Effector memory CD4-positive, alpha-beta T cell (primary cell): ENCODE measurements around the gene TBC1D22B.
A peak's percentile ranks its signal among the peaks of the same experiment; 100 is the strongest.

Experiments used
- DNase-seq, 3 donors: peaks; one replicate each; pipeline ENCODE4 v3.0.0-alpha.2; 2020
- H3K27ac ChIP-seq: 2 replicates; pipeline ENCODE4 v1.7.0; 2013; ENCODE audit warnings: mild to moderate bottlenecking, low read length, moderate library complexity; ENCODE audit not compliant: insufficient read depth, poor library complexity, severe bottlenecking
- H3K27me3 ChIP-seq: replicated peaks from 2 replicates; pipeline ENCODE4 v1.7.0; 2013; ENCODE audit warnings: mild to moderate bottlenecking, low read length; ENCODE audit not compliant: insufficient read depth, control insufficient read depth, poor library complexity, severe bottlenecking
- H3K36me3 ChIP-seq: 2 replicates; pipeline ENCODE4 v1.7.0; 2013; ENCODE audit warnings: mild to moderate bottlenecking, low read length, moderate library complexity; ENCODE audit not compliant: control insufficient read depth, insufficient read depth
- H3K4me1 ChIP-seq: 2 replicates; pipeline ENCODE4 v1.7.0; 2013; ENCODE audit warnings: low read length, mild to moderate bottlenecking; ENCODE audit not compliant: control insufficient read depth, insufficient read depth, poor library complexity, severe bottlenecking
- H3K4me3 ChIP-seq: 2 replicates; pipeline ENCODE4 v1.7.0; 2013; ENCODE audit warnings: low read length, low read depth, mild to moderate bottlenecking; ENCODE audit not compliant: insufficient read depth, poor library complexity, severe bottlenecking
- H3K9me3 ChIP-seq: 2 replicates; pipeline ENCODE4 v1.7.0; 2013; ENCODE audit warnings: mild to moderate bottlenecking, low read length, moderate library complexity; ENCODE audit not compliant: control insufficient read depth

Gene TBC1D22B

GRCh38 chr6:37351027-37351426 lies 93.5 kb downstream of the TBC1D22B start:
- H3K27me3 ChIP-seq: no peaks in the 10 kb centered on the region
- H3K9me3 ChIP-seq: no peaks in the 10 kb centered on the region
- no peak for DNase-seq
- no peak overlapping the region for H3K4me3 ChIP-seq
- H3K27ac ChIP-seq: no peak overlapping the region
- H3K36me3 ChIP-seq: no peaks in the 10 kb centered on the region
- no peaks in the 10 kb centered on the region for H3K4me1 ChIP-seq

GRCh38 chr6:37352384-37352783 lies 94.8 kb downstream of the TBC1D22B start:
- H3K4me3 ChIP-seq: no peak overlapping the region
- no peaks in the 10 kb centered on the region for H3K36me3 ChIP-seq
- DNase-seq: no peak
- no peaks in the 10 kb centered on the region for H3K4me1 ChIP-seq
- no peaks in the 10 kb centered on the region for H3K9me3 ChIP-seq
- no peaks in the 10 kb centered on the region for H3K27me3 ChIP-seq
- no peak overlapping the region for H3K27ac ChIP-seq

GRCh38 chr6:37353761-37354525 lies 96.4 kb downstream of the TBC1D22B start, which contains the start of gene RNF8:
Gene RNF8, plus strand, starts transcription at chr6:37353983. Its CDS starts 182 bp downstream, at chr6:37354165.
- DNase-seq: peak; percentile 73 to 82 (median 75)
- Histone ChIP-seq H3K27me3 (no peaks in the 10 kb centered on the region), H3K36me3 (no peaks in the 10 kb centered on the region), H3K9me3 (no peaks in the 10 kb centered on the region), H3K4me3 (peak within 1 kb of the TSS; percentile 100), H3K4me1 (no peaks in the 10 kb centered on the region), H3K27ac (peak within 1 kb of the TSS; percentile 68)

DNA sequence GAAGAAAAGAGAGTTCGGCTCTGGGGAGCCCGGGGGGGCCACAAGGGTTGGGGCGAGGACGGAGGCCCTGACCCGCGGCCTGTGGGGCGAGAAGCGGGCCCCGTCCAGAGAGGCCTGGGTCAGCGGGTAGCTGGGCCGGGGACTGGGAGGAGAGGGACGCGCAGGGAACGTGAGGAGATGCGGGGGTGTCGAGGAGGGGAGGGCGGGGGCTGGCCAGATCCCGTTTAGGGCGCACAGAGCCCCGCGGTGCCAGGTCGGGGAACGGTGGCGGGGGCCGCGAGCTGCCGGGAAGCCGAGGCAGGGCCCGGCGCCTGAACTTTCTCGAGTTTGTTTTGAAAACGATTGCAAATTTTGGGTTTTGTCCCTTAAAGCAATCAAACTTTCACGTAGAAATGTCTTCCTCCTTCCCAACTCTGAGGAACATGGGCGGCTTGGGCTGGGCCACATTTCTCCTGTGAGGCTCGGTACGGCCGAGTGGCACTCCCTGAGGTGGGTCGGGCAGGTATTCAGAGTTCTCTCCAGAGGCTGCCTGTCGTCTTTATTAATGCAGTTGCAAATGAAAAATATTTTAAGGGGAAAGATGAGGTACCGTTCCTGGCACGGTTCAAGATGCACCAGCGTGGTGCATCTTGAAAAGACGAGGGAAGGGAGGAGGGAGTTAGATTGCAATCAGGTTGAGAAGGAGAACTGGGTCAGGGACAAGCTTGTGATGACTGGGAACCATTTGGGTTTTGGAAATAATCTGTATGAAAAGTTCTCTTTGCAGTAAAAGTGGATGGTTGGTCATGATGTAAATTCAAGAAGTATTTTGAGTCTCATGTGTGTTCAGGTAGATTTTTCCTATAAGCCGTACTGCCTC lies 97.2 kb downstream of the TBC1D22B start:
- H3K4me3 ChIP-seq: peak overlapping the region; percentile 100
- no peaks in the 10 kb centered on the region for H3K9me3 ChIP-seq
- H3K36me3 ChIP-seq: no peaks in the 10 kb centered on the region
- DNase-seq: no peak
- no peaks in the 10 kb centered on the region for H3K4me1 ChIP-seq
- H3K27me3 ChIP-seq: no peaks in the 10 kb centered on the region
- H3K27ac ChIP-seq: peak overlapping the region; percentile 68

GRCh38 chr6:37357288-37357687 lies 99.7 kb downstream of the TBC1D22B start:
- no peaks in the 10 kb centered on the region for H3K27me3 ChIP-seq
- no peaks in the 10 kb centered on the region for H3K4me1 ChIP-seq
- H3K36me3 ChIP-seq: peaks cover 13% of the 10 kb centered on the region
- H3K4me3 ChIP-seq: no peak overlapping the region
- DNase-seq: no peak
- no peaks in the 10 kb centered on the region for H3K9me3 ChIP-seq
- H3K27ac ChIP-seq: no peak overlapping the region

DNA sequence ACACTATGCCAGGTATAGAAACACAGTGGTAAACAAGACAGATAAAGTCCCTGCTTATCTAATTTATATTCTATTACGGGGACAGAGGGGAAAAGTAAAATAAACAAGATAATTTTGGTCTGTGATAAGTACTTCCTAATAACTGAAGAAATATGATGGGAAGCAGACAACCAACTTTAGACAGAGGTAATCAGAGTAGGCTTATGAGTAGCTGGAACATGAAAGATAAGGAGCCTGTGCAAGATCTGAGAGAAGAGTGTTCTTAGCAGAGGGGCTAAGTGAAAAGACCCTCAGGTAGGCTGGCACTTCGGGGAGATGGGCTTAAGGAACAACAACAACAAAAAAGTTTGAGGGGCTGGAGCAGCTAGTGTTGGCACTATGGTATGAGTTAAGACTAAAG lies 100.3 kb downstream of the TBC1D22B start:
- DNase-seq: no peak
- no peaks in the 10 kb centered on the region for H3K9me3 ChIP-seq
- no peak overlapping the region for H3K27ac ChIP-seq
- H3K4me1 ChIP-seq: no peaks in the 10 kb centered on the region
- peaks cover 13% of the 10 kb centered on the region for H3K36me3 ChIP-seq
- no peaks in the 10 kb centered on the region for H3K27me3 ChIP-seq
- no peak overlapping the region for H3K4me3 ChIP-seq

DNA sequence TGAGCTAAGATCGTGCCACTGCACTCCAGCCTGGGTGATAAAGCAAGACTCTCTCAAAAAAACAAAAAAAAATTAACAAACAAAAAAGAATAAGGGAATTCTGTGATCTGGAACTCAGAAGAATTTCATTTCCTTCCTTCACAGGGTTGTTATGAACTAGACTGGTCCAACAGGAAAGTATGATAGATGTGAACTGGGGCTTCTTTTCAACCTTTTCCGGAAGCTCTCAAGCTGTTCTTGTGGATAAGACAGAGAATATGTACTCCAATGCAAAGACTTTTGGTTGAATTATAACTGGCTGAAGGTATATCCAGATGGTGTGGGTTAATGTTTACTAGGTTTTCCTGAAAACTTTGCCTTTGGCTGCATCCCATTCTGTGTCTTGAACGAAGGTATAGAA lies 101.5 kb downstream of the TBC1D22B start:
- no peak for DNase-seq
- Histone ChIP-seq H3K4me1 (no peaks in the 10 kb centered on the region), H3K9me3 (no peaks in the 10 kb centered on the region), H3K4me3 (no peak overlapping the region), H3K36me3 (peaks cover 13% of the 10 kb centered on the region), H3K27me3 (no peaks in the 10 kb centered on the region), H3K27ac (no peak overlapping the region)

- Histone ChIP-seq H3K4me1 (no peaks in the 10 kb centered on the region), H3K9me3 (no peaks in the 10 kb centered on the region), H3K27ac (no peak overlapping the region), H3K36me3 (peaks cover 13% of the 10 kb centered on the region), H3K4me3 (no peak overlapping the region), H3K27me3 (no peaks in the 10 kb centered on the region)
- DNase-seq: no peak
Measured at GRCh38 chr6:37362101-37362828, 104.7 kb downstream of the TBC1D22B start.

DNA sequence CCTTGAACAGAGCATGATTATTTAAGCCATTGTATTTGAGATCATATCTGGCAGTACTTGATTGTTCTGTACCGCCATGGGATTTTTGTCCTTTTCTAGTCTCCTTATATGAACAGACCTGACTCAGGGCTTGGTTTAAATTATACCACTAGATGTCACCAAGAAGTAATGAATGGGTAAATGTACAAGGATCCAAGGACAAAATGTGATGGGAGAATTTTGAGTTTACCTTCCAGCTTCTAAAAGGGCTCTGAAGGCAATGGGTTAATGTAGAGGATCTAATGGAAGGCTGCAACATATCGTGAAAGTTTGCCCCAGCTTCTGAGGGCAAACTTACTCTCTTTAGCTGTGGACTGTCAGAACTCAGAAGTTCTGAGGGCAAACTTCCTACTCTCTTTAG lies 108.2 kb downstream of the TBC1D22B start:
- Histone ChIP-seq H3K27me3 (no peaks in the 10 kb centered on the region), H3K4me3 (no peak overlapping the region), H3K9me3 (no peaks in the 10 kb centered on the region), H3K36me3 (peaks cover 23% of the 10 kb centered on the region), H3K27ac (no peak overlapping the region), H3K4me1 (no peaks in the 10 kb centered on the region)
- DNase-seq: no peak
